ENCODE results near the gene EWSR1. TPM values are rescaled to one million over a fixed set of nuclear protein-coding genes. Genes with fewer than 3 reads are reported as not detected.
A peak's percentile ranks its signal among the peaks of the same experiment; 100 is the strongest.
"Not testable (repeated sequence)": the region's sequence is repeated elsewhere in the genome, so short reads cannot be mapped to it uniquely, and the experiment has no call there.

The EWSR1 gene
- polyA plus RNA-seq, 1 donor = 180 TPM

- DNase-seq = no peak
Measured at GRCh38 chr22:29339381-29340235, 71.5 kb downstream of the EWSR1 start.

DNA sequence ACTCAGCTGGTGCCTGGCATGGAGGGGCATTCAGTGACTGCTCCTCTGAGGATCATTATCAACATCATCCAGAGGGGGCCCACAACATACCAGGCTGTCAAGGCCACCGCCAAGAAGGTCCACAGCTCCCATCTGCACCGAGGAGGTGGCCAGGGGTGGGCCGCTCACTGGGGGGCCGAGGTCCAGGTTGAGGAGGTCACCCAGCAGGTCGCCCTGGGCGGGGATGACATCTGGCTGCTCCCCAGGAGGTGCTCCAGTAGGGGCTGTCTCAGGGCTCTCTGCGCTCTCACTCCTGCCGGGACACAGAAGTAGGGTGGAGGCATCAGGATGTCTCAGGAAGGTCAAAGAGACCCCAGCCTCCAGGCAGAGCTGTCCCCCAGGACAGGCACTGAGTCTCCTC, 72.5 kb downstream of the EWSR1 start:
- no peak for DNase-seq

- no peak for DNase-seq
Measured at GRCh38 chr22:29341056-29341848, 73.2 kb downstream of the EWSR1 start.

DNA sequence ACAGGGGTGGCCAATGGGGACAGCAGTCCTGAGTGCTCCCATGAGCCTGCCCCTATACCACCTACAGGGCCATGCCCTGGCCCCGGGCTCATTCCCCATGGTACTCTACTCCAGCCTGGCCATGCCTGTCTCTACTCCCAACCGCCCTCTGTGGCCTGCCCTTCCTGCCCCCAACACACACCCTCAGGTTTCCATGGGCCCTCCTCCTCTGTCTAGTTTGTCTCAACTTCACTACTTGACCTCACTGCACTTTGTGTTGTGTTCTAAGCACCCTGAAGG, 73.7 kb downstream of the EWSR1 start:
- no peak for DNase-seq

DNA sequence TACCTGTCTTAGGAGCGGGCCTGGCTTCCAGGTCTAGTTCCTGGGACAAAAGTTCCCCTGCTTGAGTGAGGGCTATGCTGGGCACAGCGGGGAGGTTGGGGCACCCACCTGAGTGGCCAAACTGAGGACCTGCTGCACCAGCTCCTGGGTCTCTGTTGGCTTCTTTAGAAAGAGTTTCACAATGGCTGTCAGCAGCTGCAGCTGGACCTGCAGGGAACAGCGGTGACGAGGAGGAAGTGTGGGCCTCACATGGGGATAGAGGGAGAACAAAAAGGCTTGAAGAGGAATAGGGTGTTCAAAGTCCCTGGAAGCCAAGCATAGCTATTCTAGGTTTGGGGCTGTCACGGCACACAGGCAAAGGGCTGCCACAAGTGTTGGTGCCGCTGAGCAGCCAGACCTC, 74.1 kb downstream of the EWSR1 start:
- DNase-seq = no peak

GRCh38 chr22:29342577-29343312, 74.7 kb downstream of the EWSR1 start:
- DNase-seq = no peak

- no peak for DNase-seq
Measured at GRCh38 chr22:29343313-29343805, 75.3 kb downstream of the EWSR1 start.

DNA sequence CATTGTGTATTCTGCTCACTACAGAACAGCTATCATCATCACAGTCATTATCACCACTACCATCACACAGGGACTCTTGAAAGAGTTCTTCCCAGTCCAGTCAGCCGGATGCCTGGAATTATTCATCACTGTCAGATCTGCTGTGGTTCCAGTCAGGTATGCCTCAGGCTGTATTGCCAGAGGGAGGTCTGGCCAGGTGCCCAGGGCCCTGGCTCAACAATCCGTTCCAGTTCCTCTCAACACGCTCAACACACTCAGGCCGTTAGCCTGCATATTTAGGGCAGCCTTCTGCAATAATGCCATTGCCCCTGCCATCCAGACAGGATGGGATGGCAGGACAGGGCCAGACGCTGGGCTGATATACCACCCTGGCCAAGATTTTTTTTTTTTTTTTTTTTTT, 76.1 kb downstream of the EWSR1 start:
- peak; percentile 60 for DNase-seq

DNA sequence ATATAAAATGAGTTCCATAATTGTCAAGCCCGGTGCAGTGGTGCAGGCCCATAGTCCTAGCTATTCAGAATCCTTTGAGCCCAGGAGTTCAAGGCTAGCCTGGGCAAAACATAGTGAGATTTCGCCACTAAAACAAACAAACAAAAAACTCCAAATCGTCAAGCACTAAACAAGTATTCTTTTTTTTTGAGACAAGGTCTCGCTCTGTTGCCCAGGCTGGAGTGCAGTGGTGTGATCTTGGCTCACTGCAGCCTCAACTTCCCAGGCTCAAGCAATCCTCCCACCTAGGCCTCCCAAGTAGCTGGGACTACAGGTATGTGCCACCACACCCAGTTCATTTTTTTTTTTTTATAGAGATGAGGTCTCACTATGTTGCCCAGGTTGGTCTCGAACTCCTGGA, 76.8 kb downstream of the EWSR1 start:
- not testable (repeated sequence) for DNase-seq

- no peak for DNase-seq
Measured at GRCh38 chr22:29345932-29346331, 77.9 kb downstream of the EWSR1 start.

DNA sequence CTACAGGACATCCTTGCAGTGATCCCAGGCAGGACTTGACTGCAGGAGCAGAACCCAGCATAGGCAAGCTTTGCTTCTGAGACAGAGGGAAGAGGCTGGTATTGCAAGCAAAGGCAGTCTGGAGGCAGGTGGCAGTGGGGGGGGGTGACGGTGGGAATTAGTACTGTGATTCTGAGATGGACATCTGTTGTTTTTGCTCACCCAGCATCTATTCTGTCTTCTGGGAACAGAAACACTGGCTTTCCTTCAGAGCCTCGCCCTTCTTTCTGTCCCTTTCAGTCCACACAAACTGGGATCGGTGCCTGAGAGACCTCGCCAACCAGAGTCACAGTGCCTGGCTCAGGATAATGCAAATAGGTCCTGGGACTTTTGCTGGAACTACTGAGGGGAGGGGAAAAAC, 78.6 kb downstream of the EWSR1 start:
- DNase-seq = no peak

DNA sequence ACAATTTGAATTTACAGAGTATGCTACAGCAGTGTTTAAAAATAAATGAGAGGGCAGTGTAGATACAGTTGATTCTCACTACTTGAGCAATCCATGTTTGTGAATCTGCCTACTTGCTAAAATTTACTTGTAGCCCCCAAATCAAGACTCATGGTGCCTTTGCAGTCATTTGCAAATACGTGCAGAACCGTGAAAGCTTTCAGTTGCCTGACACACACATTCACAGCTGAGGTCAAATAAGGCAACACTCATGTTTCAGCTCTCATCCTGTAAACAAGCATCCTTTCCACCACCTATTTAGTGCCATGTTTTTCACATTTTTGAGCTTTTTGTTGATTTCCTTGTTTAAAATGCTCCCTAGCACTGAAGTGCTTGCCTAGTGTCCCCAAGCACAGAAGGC, 80.0 kb downstream of the EWSR1 start:
- no peak for DNase-seq

DNA sequence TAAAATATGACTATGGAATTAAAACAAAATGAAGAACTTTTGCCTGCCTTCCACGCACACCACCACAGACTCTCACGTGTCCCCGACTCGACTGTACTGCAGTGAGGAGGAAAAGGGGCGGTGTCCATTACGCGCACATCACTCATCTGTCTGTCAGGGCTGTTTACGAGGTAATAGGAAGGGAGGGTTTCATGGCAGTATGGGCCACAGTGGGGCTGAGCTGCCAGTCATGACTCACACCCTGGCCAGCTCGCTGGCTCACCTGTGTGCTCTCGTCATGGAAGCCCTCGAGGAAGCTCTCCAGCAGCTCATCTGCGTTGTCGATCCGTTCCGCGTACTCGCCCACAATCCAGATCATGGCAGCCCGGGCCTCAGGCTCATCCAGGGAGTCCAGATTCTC, 80.9 kb downstream of the EWSR1 start:
- DNase-seq = no peak

Other genes starting within 250 kb of the EWSR1 start
- gene C22orf31, start 206.4 kb upstream of the EWSR1 start, polyA plus RNA-seq (ENCODE audit: insufficient read length) = 2.2 TPM
- gene KREMEN1, start 195.2 kb upstream of the EWSR1 start, polyA plus RNA-seq (ENCODE audit: insufficient read length) = 107 TPM
- gene EMID1, start 62.4 kb upstream of the EWSR1 start, polyA plus RNA-seq (ENCODE audit: insufficient read length) = 8.4 TPM
- gene RHBDD3, start 287 bp upstream of the EWSR1 start, polyA plus RNA-seq (ENCODE audit: insufficient read length) = 22.6 TPM
- 12.9 TPM for gene GAS2L1, start 38.4 kb downstream of the EWSR1 start, polyA plus RNA-seq (ENCODE audit: insufficient read length)
- 1.7 TPM for gene RASL10A, start 47.4 kb downstream of the EWSR1 start, polyA plus RNA-seq (ENCODE audit: insufficient read length)
- 30.0 TPM for gene AP1B1, start 120.3 kb downstream of the EWSR1 start, polyA plus RNA-seq (ENCODE audit: insufficient read length)
- gene RFPL1, start 170.3 kb downstream of the EWSR1 start, polyA plus RNA-seq (ENCODE audit: insufficient read length) = not detected
- gene NEFH, start 211.9 kb downstream of the EWSR1 start, polyA plus RNA-seq (ENCODE audit: insufficient read length) = 1.9 TPM